Heart left ventricle (tissue), 16 donors: Measurements from ENCODE around the gene GGT7. TPM values are rescaled to one million over a fixed set of nuclear protein-coding genes. Genes with fewer than 3 reads are reported as not detected.
"Not testable (repeated sequence)": the region's sequence is repeated elsewhere in the genome, so short reads cannot be mapped to it uniquely, and the experiment has no call there.

ENCODE experiments used
- ATAC-seq, 4 donors: fragments of 200-7000 bp; cut with Tn5 transposase; one replicate each; pipeline ENCODE4 v1.9.1; 2020 to 2022; ENCODE audit warnings: moderate library complexity in 4 of 4, mild to moderate bottlenecking in 3 of 4, moderate number of reproducible peaks in 1 of 4
- DNase-seq, 5 donors: peaks; one replicate each; pipeline ENCODE4 v3.0.0-alpha.2; 2020
- H3K27ac ChIP-seq, 12 donors: fragments of 200-600 bp; sonication (generic) in 4 of 12; one replicate each; pipeline versions ENCODE4 v1.5.0 to v1.8.0; 2016 to 2022; ENCODE audit warnings: mild to moderate bottlenecking in 2 of 12
- H3K27me3 ChIP-seq, 9 donors: fragments of 200-600 bp; sonication (generic) in 2 of 9; one replicate each; pipeline versions ENCODE4 v1.5.1 to v1.8.0; 2016 to 2022; ENCODE audit warnings: mild to moderate bottlenecking in 3 of 9
- H3K36me3 ChIP-seq, 9 donors: fragments of 200-600 bp; sonication (generic) in 2 of 9; one replicate each; pipeline versions ENCODE4 v1.5.0 to v1.8.0; 2018 to 2022; ENCODE audit warnings: mild to moderate bottlenecking in 2 of 9
- H3K4me1 ChIP-seq, 12 donors: fragments of 200-600 bp; sonication (generic) in 4 of 12; one replicate each; pipeline versions ENCODE4 v1.5.0 to v1.8.0; 2016 to 2022; ENCODE audit warnings: mild to moderate bottlenecking in 3 of 12
- H3K4me3 ChIP-seq, 12 donors: fragments of 200-600 bp; sonication (generic) in 4 of 12; one replicate each; pipeline versions ENCODE4 v1.5.0 to v1.8.0; 2017 to 2022; ENCODE audit warnings: mild to moderate bottlenecking in 9 of 12, moderate library complexity in 4 of 12
- H3K9me3 ChIP-seq, 12 donors: fragments of 200-600 bp; sonication (generic) in 4 of 12; one replicate each; pipeline versions ENCODE4 v1.5.0 to v1.8.0; 2016 to 2022; ENCODE audit warnings: mild to moderate bottlenecking in 1 of 12
- POLR2A ChIP-seq, 2 donors: fragments of 450-650 bp; IDR thresholded peaks; one replicate each; pipeline ENCODE4 v1.6.1; 2017; ENCODE audit warnings: antibody characterized with exemption in 2 of 2, mild to moderate bottlenecking in 2 of 2, moderate library complexity in 2 of 2
- WGBS, 4 donors: extraction: QIAGEN DNeasy Blood & Tissue Kit in 2 of 4; methylation state at CpG; one replicate each; pipeline versions ENCODE4 v1.1.5 to v1.1.7; 2013 to 2018; 5-methylcytosine and 5-hydroxymethylcytosine counted together
- intact Hi-C, 10 donors: fragments of 100-400 bp; cut with DNase I; formaldehyde crosslinking; loops; one replicate each; pipeline versions ENCODE4 v1.11.1 to v1.14.2; 2022
- polyA plus RNA-seq, 2 donors: library from polyadenylated mRNA; stranded (reverse); fragments of 200-250 nt; gene quantifications; one replicate each; pipeline ENCODE4 v1.2.3, GENCODE V29; 2013
- total RNA-seq, 9 donors: library from RNA; depleted of rRNA in 2 of 9; stranded (reverse); fragments of >200 nt in 2 of 9; fragmentation: NEBNext Ultra II Directional in 3 of 9; extraction: Animal tissue kit (Norgen Biotek cat#: 25700) in 3 of 9; gene quantifications; one replicate each; pipeline versions ENCODE4 v1.1.0 to v1.2.4, GENCODE V29; 2016 to 2023
- TF ChIP-seq, protein P1 (sequence below), 12 donors: fragments of 200-600 bp; sonication (generic) in 4 of 12; IDR thresholded peaks; one replicate each; pipeline versions ENCODE4 v1.5.0 to v1.8.0; 2018 to 2022; ENCODE audit warnings: antibody characterized with exemption in 12 of 12, mild to moderate bottlenecking in 5 of 12
- donor health status: ischemic (EF 13 %, LVEDD 7.1; RV severe dilation, severe dysfunction).
- donor health status: healthy with polysubstance abuse.
- donor health status: DM: no; HTN: yes; CAD: no.
- donor health status: DM: no; HTN: no; CAD: no.
- donor health status: ischemic (EF 25% LVEDD 6.9; RV normal size, moderate dysfunction).
- donor health status: ischemic (EF 25% LVEDD 5.7; RV mildly dilated, moderate dysfunction).
- donor health status: healthy.
- donor health status: DM: yes; HTN: yes; CAD: no.
- donor health status: ischemic (EF 35%, LVEDD 5.7; RV mildly dilated, moderate dysfunction).
- donor health status: nonischemic (EF 11% LVEDD 7.7; RV severe dilation, severe dysfunction).
- donor health status: DM: yes; HTN: yes; CAD: no.
- donor health status: PGD.
- donor health status: ischemic (EF 29% LVEDD 5.4; RV normal size, mild dysfunction).
- donor health status: nonischemic (EF 23%, LVEDD 6.1; RV moderate dilation, normal function).

Gene GGT7
- total and polyA plus RNA-seq, 11 donors, result 7.9 to 30.7 (median 17.5) TPM

DNA sequence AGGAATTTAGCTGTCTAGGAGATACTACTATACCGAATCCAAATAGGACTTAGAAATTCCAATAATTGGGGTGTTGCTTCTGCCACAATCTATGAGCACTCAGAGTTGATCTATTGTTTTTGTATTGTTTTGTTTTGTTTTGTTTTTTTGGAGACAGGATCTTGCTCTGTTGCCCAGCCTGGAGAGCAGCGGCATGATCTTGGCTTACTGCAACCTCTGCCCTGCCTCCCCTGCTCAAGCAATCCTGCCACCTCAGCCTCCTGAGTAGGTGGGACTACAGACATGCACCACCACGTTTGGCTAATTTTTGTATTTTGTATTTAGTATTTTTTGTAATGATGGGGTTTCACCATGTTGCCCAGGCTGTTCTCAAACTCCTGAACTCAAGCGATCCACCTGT is 11.2 kb upstream of the GGT7 start:
- no peak for DNase-seq
- intact Hi-C loops, result loop anchor here in 1 of 10 donors (5.0 kb wide), 1 partner anchor 43 kb away; no protein-coding TSS in a partner anchor
- H3K4me3 ChIP-seq, result no peak overlapping the region
- no peak for ATAC-seq
- peaks cover 0 to 50% (median 33%) of the 10 kb centered on the region in 9 donors for H3K36me3 ChIP-seq
- TF ChIP-seq, protein P1, sequence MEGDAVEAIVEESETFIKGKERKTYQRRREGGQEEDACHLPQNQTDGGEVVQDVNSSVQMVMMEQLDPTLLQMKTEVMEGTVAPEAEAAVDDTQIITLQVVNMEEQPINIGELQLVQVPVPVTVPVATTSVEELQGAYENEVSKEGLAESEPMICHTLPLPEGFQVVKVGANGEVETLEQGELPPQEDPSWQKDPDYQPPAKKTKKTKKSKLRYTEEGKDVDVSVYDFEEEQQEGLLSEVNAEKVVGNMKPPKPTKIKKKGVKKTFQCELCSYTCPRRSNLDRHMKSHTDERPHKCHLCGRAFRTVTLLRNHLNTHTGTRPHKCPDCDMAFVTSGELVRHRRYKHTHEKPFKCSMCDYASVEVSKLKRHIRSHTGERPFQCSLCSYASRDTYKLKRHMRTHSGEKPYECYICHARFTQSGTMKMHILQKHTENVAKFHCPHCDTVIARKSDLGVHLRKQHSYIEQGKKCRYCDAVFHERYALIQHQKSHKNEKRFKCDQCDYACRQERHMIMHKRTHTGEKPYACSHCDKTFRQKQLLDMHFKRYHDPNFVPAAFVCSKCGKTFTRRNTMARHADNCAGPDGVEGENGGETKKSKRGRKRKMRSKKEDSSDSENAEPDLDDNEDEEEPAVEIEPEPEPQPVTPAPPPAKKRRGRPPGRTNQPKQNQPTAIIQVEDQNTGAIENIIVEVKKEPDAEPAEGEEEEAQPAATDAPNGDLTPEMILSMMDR (IDR thresholded peaks at IDR 0.05), result no peak
- TF ChIP-seq POLR2A (IDR thresholded peaks at IDR 0.05), result no peak
- 87 to 93% (median 91%) methylated on average over 4 of the region's 4 CpGs for WGBS, 4 donors
- no peaks in the 10 kb centered on the region for H3K27me3 ChIP-seq
- H3K27ac ChIP-seq, result no peak overlapping the region
- peaks cover 0 to 25% (median 4%) of the 10 kb centered on the region in 12 donors for H3K4me1 ChIP-seq
- no peaks in the 10 kb centered on the region for H3K9me3 ChIP-seq

DNA sequence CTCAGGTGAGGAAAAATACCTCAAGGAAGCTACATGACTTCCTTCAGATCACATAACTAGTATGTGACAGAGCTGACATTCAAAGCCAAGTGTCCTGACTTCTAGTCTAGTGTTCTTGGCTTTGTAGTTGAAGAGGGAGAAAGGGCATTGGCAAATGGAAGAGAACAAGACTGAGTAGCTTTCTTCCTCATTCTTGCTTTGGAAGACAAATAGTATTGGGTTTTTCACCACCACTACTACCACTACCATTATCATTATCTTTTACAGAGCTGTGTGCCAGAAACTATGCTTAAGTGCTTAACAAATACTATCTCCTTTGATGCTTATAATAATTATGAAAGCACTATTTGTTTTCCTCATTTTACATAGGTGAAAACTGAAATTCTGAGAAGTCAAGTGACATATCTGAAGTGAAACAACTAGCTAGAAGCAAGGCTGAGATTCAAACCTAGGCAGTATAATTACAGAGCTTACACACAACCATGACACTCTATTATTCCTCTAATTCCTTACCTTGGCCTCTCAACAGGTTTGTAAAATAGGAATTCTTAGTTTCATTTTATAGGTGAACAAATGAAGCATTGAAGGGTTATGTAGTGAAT is 10.5 kb upstream of the GGT7 start:
- DNase-seq (no peak), ATAC-seq (no peak)
- peaks cover 0 to 50% (median 33%) of the 10 kb centered on the region in 9 donors for H3K36me3 ChIP-seq
- H3K4me3 ChIP-seq, result no peak overlapping the region
- no peaks in the 10 kb centered on the region for H3K27me3 ChIP-seq
- intact Hi-C loops, result loop anchor here in 1 of 10 donors (5.0 kb wide), 1 partner anchor 44 kb away; no protein-coding TSS in a partner anchor
- peak overlapping the region in 1 of 12 donors; percentile 22 for H3K27ac ChIP-seq
- H3K9me3 ChIP-seq, result no peaks in the 10 kb centered on the region
- TF ChIP-seq POLR2A (IDR thresholded peaks at IDR 0.05), result no peak
- TF ChIP-seq, protein P1 (IDR thresholded peaks at IDR 0.05), result no peak
- peaks cover 0 to 30% (median 5%) of the 10 kb centered on the region in 12 donors for H3K4me1 ChIP-seq

DNA sequence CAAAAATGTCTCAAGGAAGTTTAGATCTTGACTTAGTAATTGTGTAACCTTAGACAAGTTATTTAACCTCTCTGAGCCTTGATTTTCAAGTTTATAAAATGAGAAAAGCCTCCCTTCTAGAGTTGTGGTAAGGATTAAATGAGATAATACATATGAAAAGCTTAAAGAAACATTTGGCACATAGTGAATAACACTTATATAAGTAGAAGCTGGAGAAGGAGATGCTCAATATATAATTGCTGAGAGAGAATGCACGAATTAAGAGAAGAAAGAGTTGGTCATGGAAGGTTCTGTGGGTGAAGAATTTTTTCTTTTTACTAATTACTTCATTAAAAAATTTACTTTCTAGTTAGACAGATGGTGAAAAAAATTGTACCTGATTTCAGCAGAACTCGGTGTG is 9.0 kb upstream of the GGT7 start:
- H3K27ac ChIP-seq, result no peak overlapping the region
- no peak for ATAC-seq
- peaks cover 0 to 35% (median 11%) of the 10 kb centered on the region in 12 donors for H3K4me1 ChIP-seq

DNA sequence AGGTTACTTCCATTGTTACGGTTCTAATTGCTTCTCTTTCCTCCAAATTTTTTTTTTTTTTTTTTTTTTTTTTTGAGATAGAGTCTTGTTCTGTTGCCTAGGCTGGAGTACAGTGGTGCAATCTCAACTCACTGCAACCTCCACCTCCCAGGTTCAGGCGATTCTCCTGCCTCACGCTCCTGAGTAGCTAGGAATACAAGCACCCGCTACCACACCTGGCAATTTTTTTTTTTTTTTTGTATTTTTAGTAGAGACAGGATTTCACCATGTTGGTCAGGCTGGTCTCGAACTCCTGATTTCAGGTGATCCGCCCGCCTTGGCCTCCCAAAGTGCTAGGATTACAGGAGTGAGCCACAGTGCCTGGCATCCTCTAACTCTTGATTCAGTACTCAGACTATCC is 8.3 kb upstream of the GGT7 start:
- H3K27me3 ChIP-seq, H3K9me3 ChIP-seq, DNase-seq, H3K4me3 ChIP-seq, H3K27ac ChIP-seq, ATAC-seq: not testable (repeated sequence)
- Histone ChIP-seq H3K36me3 (peaks cover 0 to 36% (median 33%) of the 10 kb centered on the region in 9 donors), H3K4me1 (peaks cover 0 to 34% (median 11%) of the 10 kb centered on the region in 12 donors)
- 80 to 84% (median 82%) methylated on average over 7 of the region's 7 CpGs for WGBS, 4 donors
- intact Hi-C loops, result loop anchor here in 1 of 10 donors (5.0 kb wide), 1 partner anchor 46 kb away; no protein-coding TSS in a partner anchor

More for the DNA sequence above, 9.0 kb upstream of the GGT7 start:
- no peaks in the 10 kb centered on the region for H3K9me3 ChIP-seq
- intact Hi-C loops, result loop anchor here in 1 of 10 donors (5.0 kb wide), 1 partner anchor 46 kb away; no protein-coding TSS in a partner anchor
- DNase-seq, result no peak
- TF ChIP-seq, protein P1 (IDR thresholded peaks at IDR 0.05), result no peak
- no peak for TF ChIP-seq POLR2A (IDR thresholded peaks at IDR 0.05)
- no peak overlapping the region for H3K4me3 ChIP-seq
- H3K27me3 ChIP-seq, result no peaks in the 10 kb centered on the region
- H3K36me3 ChIP-seq, result peaks cover 0 to 41% (median 33%) of the 10 kb centered on the region in 9 donors
- WGBS, 4 donors, result 44 to 76% (median 46%) methylated on average over 2 of the region's 2 CpGs
